Measurements from ENCODE around the gene EXOSC7. TPM values are rescaled to one million over a fixed set of nuclear protein-coding genes. Genes with fewer than 3 reads are reported as not detected.
A peak's percentile ranks its signal among the peaks of the same experiment; 100 is the strongest.

The EXOSC7 gene
- polyA plus RNA-seq, 3 donors, result 16.8 to 23.9 (median 18.8) TPM

- H3K4me1 Mint-ChIP-seq, result peaks cover 35% of the 10 kb centered on the region
- no peaks in the 10 kb centered on the region for H3K9me3 Mint-ChIP-seq
- Histone ChIP-seq H3K27ac (ENCODE audit: low read depth in 1 of 2, low read length in 2 of 2) (peak overlapping the region; percentile 83 to 84), H3K4me2 (replicated peaks; ENCODE audit: extremely low read depth, low read length, poor library complexity, severe bottlenecking) (peak overlapping the region; percentile 58), H3K27me3 (ENCODE audit: control insufficient read depth in 2 of 2, insufficient read depth in 2 of 2, low read length in 2 of 2) (no peaks in the 10 kb centered on the region), H3K79me2 (ENCODE audit: insufficient read depth, low read length) (peaks cover 89% of the 10 kb centered on the region), H3K9me3 (replicated peaks in 1 of 2; ENCODE audit: control insufficient read depth in 1 of 2, insufficient read depth in 1 of 2, low read length in 2 of 2) (no peaks in the 10 kb centered on the region), H4K20me1 (ENCODE audit: insufficient read depth, low read length) (peaks cover 52% of the 10 kb centered on the region), H3K4me1 (ENCODE audit: control insufficient read depth in 1 of 2, insufficient read depth in 2 of 2, low read length in 2 of 2) (peaks cover 29 to 33% of the 10 kb centered on the region in 2 donors), H2AFZ (ENCODE audit: insufficient read depth, low read depth, low read length, poor library complexity, severe bottlenecking) (no peak overlapping the region), H3K36me3 (replicated peaks in 1 of 2; ENCODE audit: control insufficient read depth in 1 of 2, insufficient read depth in 2 of 2, low read length in 2 of 2) (peaks cover 22 to 56% of the 10 kb centered on the region in 2 donors), H3K9ac (ENCODE audit: insufficient read depth, low read length, poor library complexity, severe bottlenecking) (peak overlapping the region; percentile 13), H3K4me3 (replicated peaks in 1 of 3; ENCODE audit: low read depth in 2 of 3, low read length in 3 of 3) (peak overlapping the region in 1 of 3 experiments; percentile 3)
- no peaks in the 10 kb centered on the region for H3K27me3 Mint-ChIP-seq (ENCODE audit: low read depth in 3 of 3)
- no peak overlapping the region for H3K4me3 Mint-ChIP-seq
- intact Hi-C loops (cut with micrococcal nuclease), result no loop called here
- TF ChIP-seq CTCF (IDR thresholded peaks at IDR 0.05), result no peak
- peaks cover 50 to 56% of the 10 kb centered on the region in 2 donors for H3K36me3 Mint-ChIP-seq
- WGBS (ENCODE audit: insufficient coverage), result no CpG with 5 or more reads among the region's 5 CpGs
- peak; percentile 35 to 72 (median 65) for DNase-seq
- peak overlapping the region; percentile 91 to 99 (median 95) for H3K27ac Mint-ChIP-seq
Observed at GRCh38 chr3:44954304-44954703, 21.7 kb upstream of the EXOSC7 start.

GRCh38 chr3:44954962-44955361, 21.1 kb upstream of the EXOSC7 start:
- Histone ChIP-seq H3K4me3 (replicated peaks in 1 of 3; ENCODE audit: low read depth in 2 of 3, low read length in 3 of 3) (peak overlapping the region in 1 of 3 experiments; percentile 3), H3K27ac (ENCODE audit: low read depth in 1 of 2, low read length in 2 of 2) (peak overlapping the region; percentile 83 to 84), H2AFZ (ENCODE audit: insufficient read depth, low read depth, low read length, poor library complexity, severe bottlenecking) (no peak overlapping the region), H3K79me2 (ENCODE audit: insufficient read depth, low read length) (peaks cover 89% of the 10 kb centered on the region), H3K36me3 (replicated peaks in 1 of 2; ENCODE audit: control insufficient read depth in 1 of 2, insufficient read depth in 2 of 2, low read length in 2 of 2) (peaks cover 22 to 60% of the 10 kb centered on the region in 2 donors), H3K4me1 (ENCODE audit: control insufficient read depth in 1 of 2, insufficient read depth in 2 of 2, low read length in 2 of 2) (peaks cover 29 to 33% of the 10 kb centered on the region in 2 donors), H3K9ac (ENCODE audit: insufficient read depth, low read length, poor library complexity, severe bottlenecking) (peak overlapping the region; percentile 13), H4K20me1 (ENCODE audit: insufficient read depth, low read length) (peaks cover 54% of the 10 kb centered on the region), H3K27me3 (ENCODE audit: control insufficient read depth in 2 of 2, insufficient read depth in 2 of 2, low read length in 2 of 2) (no peaks in the 10 kb centered on the region), H3K9me3 (replicated peaks in 1 of 2; ENCODE audit: control insufficient read depth in 1 of 2, insufficient read depth in 1 of 2, low read length in 2 of 2) (no peaks in the 10 kb centered on the region), H3K4me2 (replicated peaks; ENCODE audit: extremely low read depth, low read length, poor library complexity, severe bottlenecking) (peak overlapping the region; percentile 58)
- DNase-seq, result peak; percentile 79 to 92 (median 89)
- peak overlapping the region; percentile 91 to 99 (median 95) for H3K27ac Mint-ChIP-seq
- intact Hi-C loops (cut with micrococcal nuclease), result no loop called here
- H3K4me1 Mint-ChIP-seq, result peaks cover 35% of the 10 kb centered on the region
- peaks cover 53 to 56% of the 10 kb centered on the region in 2 donors for H3K36me3 Mint-ChIP-seq
- 0% methylated on average over 1 of the region's 3 CpGs for WGBS (ENCODE audit: insufficient coverage)
- H3K9me3 Mint-ChIP-seq, result no peaks in the 10 kb centered on the region
- TF ChIP-seq CTCF (IDR thresholded peaks at IDR 0.05), result no peak
- H3K27me3 Mint-ChIP-seq (ENCODE audit: low read depth in 3 of 3), result no peaks in the 10 kb centered on the region
- peak overlapping the region; percentile 9 to 70 for H3K4me3 Mint-ChIP-seq

Data from CD14-positive monocyte (primary cell).